ENCODE data around the gene FAM89B. TPM values are rescaled to one million over a fixed set of nuclear protein-coding genes. Genes with fewer than 3 reads are reported as not detected.

FAM89B gene
- total RNA-seq, 2 donors from 2014 or later: 53.3 to 127 TPM

- peaks cover 24 to 44% of the 10 kb centered on the region in 2 donors for H3K4me1 ChIP-seq (ENCODE audit: control insufficient read depth in 1 of 2, low read depth in 2 of 2)
Measured at GRCh38 chr11:65588199-65589054, 16.1 kb downstream of the FAM89B start.

GRCh38 chr11:65589444-65590239 lies 17.3 kb downstream of the FAM89B start:
- peaks cover 24 to 49% of the 10 kb centered on the region in 2 donors for H3K4me1 ChIP-seq (ENCODE audit: control insufficient read depth in 1 of 2, low read depth in 2 of 2)
- DNase-seq (ENCODE audit: low spot score): no peak
- no peak for TF ChIP-seq CTCF (IDR thresholded peaks at IDR 0.05)
- no peak for ATAC-seq (ENCODE audit: insufficient number of reproducible peaks, low FRiP score, low read depth)
- H3K9me3 ChIP-seq: no peaks in the 10 kb centered on the region
- peak overlapping the region in 1 of 2 donors; percentile 75 for H3K27ac ChIP-seq
- H3K4me3 ChIP-seq: no peak overlapping the region
- no peaks in the 10 kb centered on the region for H3K27me3 ChIP-seq (replicated peaks; ENCODE audit: insufficient read depth)
- peaks cover 36% of the 10 kb centered on the region for H3K36me3 ChIP-seq

More at GRCh38 chr11:65588199-65589054, 16.1 kb downstream of the FAM89B start:
- peak overlapping the region; percentile 37 for H3K4me3 ChIP-seq
- peak; percentile 28 for TF ChIP-seq CTCF (IDR thresholded peaks at IDR 0.05)
- DNase-seq (ENCODE audit: low spot score) (no peak), ATAC-seq (ENCODE audit: insufficient number of reproducible peaks, low FRiP score, low read depth) (no peak)
- peak overlapping the region; percentile 75 to 85 for H3K27ac ChIP-seq
- H3K9me3 ChIP-seq: no peaks in the 10 kb centered on the region
- peaks cover 44% of the 10 kb centered on the region for H3K36me3 ChIP-seq
- no peaks in the 10 kb centered on the region for H3K27me3 ChIP-seq (replicated peaks; ENCODE audit: insufficient read depth)

GRCh38 chr11:65590240-65590738 lies 18.0 kb downstream of the FAM89B start:
- Histone ChIP-seq H3K4me3 (no peak overlapping the region), H3K27ac (no peak overlapping the region), H3K27me3 (replicated peaks; ENCODE audit: insufficient read depth) (no peaks in the 10 kb centered on the region), H3K4me1 (ENCODE audit: control insufficient read depth in 1 of 2, low read depth in 2 of 2) (peaks cover 24 to 49% of the 10 kb centered on the region in 2 donors), H3K36me3 (peaks cover 34% of the 10 kb centered on the region), H3K9me3 (no peaks in the 10 kb centered on the region)
- DNase-seq (ENCODE audit: low spot score): no peak
- TF ChIP-seq CTCF (IDR thresholded peaks at IDR 0.05): no peak
- ATAC-seq (ENCODE audit: insufficient number of reproducible peaks, low FRiP score, low read depth): no peak

- H3K4me3 ChIP-seq: no peak overlapping the region
- DNase-seq (ENCODE audit: low spot score) (no peak), ATAC-seq (ENCODE audit: insufficient number of reproducible peaks, low FRiP score, low read depth) (no peak)
- TF ChIP-seq CTCF (IDR thresholded peaks at IDR 0.05): no peak
- peaks cover 13 to 30% of the 10 kb centered on the region in 2 donors for H3K4me1 ChIP-seq (ENCODE audit: control insufficient read depth in 1 of 2, low read depth in 2 of 2)
- no peak overlapping the region for H3K27ac ChIP-seq
- no peaks in the 10 kb centered on the region for H3K27me3 ChIP-seq (replicated peaks; ENCODE audit: insufficient read depth)
- H3K9me3 ChIP-seq: no peaks in the 10 kb centered on the region
- peaks cover 23% of the 10 kb centered on the region for H3K36me3 ChIP-seq
Measured at GRCh38 chr11:65591939-65592857, 19.9 kb downstream of the FAM89B start.
